Spleen (tissue), 11 donors: Measurements from ENCODE around the gene UGT1A4. TPM values are rescaled to one million over a fixed set of nuclear protein-coding genes. Genes with fewer than 3 reads are reported as not detected.

Experiments used
- DNase-seq: peaks from one replicate; pipeline ENCODE4 v3.0.0-alpha.2; 2020
- H3K27ac ChIP-seq, 8 donors: fragments of 200-600 bp; sonication (generic) in 7 of 8; 1 replicate in 4 of 8; 2 replicates in 4 of 8; pipeline versions ENCODE4 v1.5.0 to v1.8.0; 2016 to 2021; ENCODE audit warnings: inconsistent platforms in 4 of 8, mild to moderate bottlenecking in 4 of 8, moderate library complexity in 1 of 8
- H3K27me3 ChIP-seq, 7 donors: fragments of 200-600 bp; sonication (generic) in 6 of 7; replicated peaks in 1 of 7; 1 replicate in 4 of 7; 2 replicates in 3 of 7; pipeline versions ENCODE4 v1.5.0 to v1.8.0; 2016 to 2021; ENCODE audit warnings: inconsistent platforms in 3 of 7, mild to moderate bottlenecking in 1 of 7
- H3K36me3 ChIP-seq, 6 donors: fragments of 200-600 bp; sonication (generic) in 5 of 6; 1 replicate in 4 of 6; 2 replicates in 2 of 6; pipeline versions ENCODE4 v1.5.0 to v1.8.0; 2016 to 2021; ENCODE audit warnings: inconsistent platforms in 2 of 6
- H3K4me1 ChIP-seq, 6 donors: fragments of 200-600 bp; sonication (generic) in 5 of 6; 1 replicate in 3 of 6; 2 replicates in 3 of 6; pipeline versions ENCODE4 v1.5.0 to v1.8.0; 2016 to 2021; ENCODE audit warnings: inconsistent platforms in 3 of 6
- H3K4me3 ChIP-seq, 8 donors: fragments of 200-600 bp; sonication (generic) in 7 of 8; 1 replicate in 4 of 8; 2 replicates in 4 of 8; pipeline versions ENCODE4 v1.5.0 to v1.8.0; 2016 to 2021; ENCODE audit warnings: inconsistent platforms in 4 of 8, mild to moderate bottlenecking in 4 of 8, moderate library complexity in 2 of 8
- H3K9me3 ChIP-seq, 8 donors: fragments of 200-600 bp; sonication (generic) in 7 of 8; 1 replicate in 4 of 8; 2 replicates in 4 of 8; pipeline versions ENCODE4 v1.5.0 to v1.8.0; 2016 to 2021; ENCODE audit warnings: inconsistent platforms in 4 of 8
- POLR2A ChIP-seq, 3 donors: fragments of 450-650 bp; IDR thresholded peaks; one replicate each; pipeline ENCODE4 v1.5.1; 2017; ENCODE audit warnings: antibody characterized with exemption in 3 of 3, mild to moderate bottlenecking in 1 of 3
- POLR2AphosphoS5 ChIP-seq, 3 donors: sonication (generic); formaldehyde crosslinking; IDR thresholded peaks; one replicate each; pipeline ENCODE4 v1.5.1; 2017; ENCODE audit warnings: antibody characterized with exemption in 3 of 3
- WGBS, 5 donors: extraction: QIAGEN DNeasy Blood & Tissue Kit in 3 of 5; methylation state at CpG; one replicate each; pipeline versions ENCODE4 v1.1.5 to v1.1.7; 2013 to 2018; 5-methylcytosine and 5-hydroxymethylcytosine counted together
- intact Hi-C: fragments of 100-400 bp; cut with DNase I; formaldehyde crosslinking; loops from one replicate; pipeline ENCODE4 v1.15.0; 2023; ENCODE audit warnings: low total_unique reads
- polyA plus RNA-seq, 3 donors: library from polyadenylated mRNA; stranded (reverse); fragments of 200-250 nt; gene quantifications; one replicate each; pipeline ENCODE4 v1.2.1, GENCODE V29; 2013
- total RNA-seq, 7 donors: library from RNA; depleted of rRNA in 3 of 7; stranded (reverse); fragments of >200 nt in 3 of 7; fragmentation: NEBNext Ultra II Directional in 4 of 7; extraction: Animal tissue kit (Norgen Biotek cat#: 25700) in 4 of 7; gene quantifications; one replicate each; pipeline versions ENCODE4 v1.1.0 to v1.2.1, GENCODE V29; 2016 to 2021
- TF ChIP-seq, protein P1 (sequence below), 11 experiments: fragments of 200-600 bp in 7 of 11; fragments of 450-650 bp in 4 of 11; sonication (generic) in 4 of 11; IDR thresholded peaks in 8 of 11; conservative IDR thresholded peaks in 3 of 11; 1 replicate in 7 of 11; 2 replicates in 4 of 11; pipeline versions ENCODE4 v1.4.0 to v1.8.0; 2016 to 2021; ENCODE audit warnings: antibody characterized with exemption in 11 of 11, inconsistent platforms in 4 of 11, mild to moderate bottlenecking in 1 of 11
- donor health status: healthy with polysubstance abuse.
- donor health status: DM: no; HTN: no; CAD: no; lungs with moderate emphysema.
- donor health status: DM: no; HTN: no; CAD: no.
- donor health status: Bipolar disorder and iron deficiency.
- donor health status: healthy.
- donor health status: DM: no; HTN: no; CAD: no.
- donor health status: DM: yes; HTN: yes; CAD: no.

UGT1A4 gene
- total and polyA plus RNA-seq, 10 donors: not detected

DNA sequence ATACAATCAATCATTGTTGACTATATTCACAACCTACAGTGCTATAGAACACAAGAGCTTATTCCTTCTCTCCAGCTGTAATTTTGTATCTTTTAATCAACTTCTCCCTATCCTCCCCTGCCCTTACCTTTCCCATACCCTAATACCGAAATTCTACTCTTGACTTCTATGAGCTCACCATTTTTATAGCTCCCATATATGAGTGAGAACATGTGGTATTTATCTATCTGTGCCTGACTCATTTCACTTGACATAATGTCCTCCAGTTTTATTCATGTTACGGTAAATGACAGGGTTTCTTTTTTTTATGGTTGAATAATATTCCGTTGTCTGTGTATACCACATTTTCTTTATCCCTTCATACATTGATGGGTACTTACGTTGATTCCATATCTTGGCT lies 62.2 kb downstream of the UGT1A4 start:
- TF ChIP-seq POLR2A (IDR thresholded peaks at IDR 0.05) (no peak), POLR2AphosphoS5 (IDR thresholded peaks at IDR 0.05) (no peak)
- TF ChIP-seq, protein P1, sequence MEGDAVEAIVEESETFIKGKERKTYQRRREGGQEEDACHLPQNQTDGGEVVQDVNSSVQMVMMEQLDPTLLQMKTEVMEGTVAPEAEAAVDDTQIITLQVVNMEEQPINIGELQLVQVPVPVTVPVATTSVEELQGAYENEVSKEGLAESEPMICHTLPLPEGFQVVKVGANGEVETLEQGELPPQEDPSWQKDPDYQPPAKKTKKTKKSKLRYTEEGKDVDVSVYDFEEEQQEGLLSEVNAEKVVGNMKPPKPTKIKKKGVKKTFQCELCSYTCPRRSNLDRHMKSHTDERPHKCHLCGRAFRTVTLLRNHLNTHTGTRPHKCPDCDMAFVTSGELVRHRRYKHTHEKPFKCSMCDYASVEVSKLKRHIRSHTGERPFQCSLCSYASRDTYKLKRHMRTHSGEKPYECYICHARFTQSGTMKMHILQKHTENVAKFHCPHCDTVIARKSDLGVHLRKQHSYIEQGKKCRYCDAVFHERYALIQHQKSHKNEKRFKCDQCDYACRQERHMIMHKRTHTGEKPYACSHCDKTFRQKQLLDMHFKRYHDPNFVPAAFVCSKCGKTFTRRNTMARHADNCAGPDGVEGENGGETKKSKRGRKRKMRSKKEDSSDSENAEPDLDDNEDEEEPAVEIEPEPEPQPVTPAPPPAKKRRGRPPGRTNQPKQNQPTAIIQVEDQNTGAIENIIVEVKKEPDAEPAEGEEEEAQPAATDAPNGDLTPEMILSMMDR (IDR thresholded peaks at IDR 0.05 in 8 of 11, conservative IDR thresholded peaks at IDR 0.05 in 3 of 11): no peak
- no peaks in the 10 kb centered on the region for H3K4me1 ChIP-seq
- H3K4me3 ChIP-seq: no peak overlapping the region
- H3K9me3 ChIP-seq: peaks cover 0 to 18% (median 7%) of the 10 kb centered on the region in 8 donors
- intact Hi-C loops: no loop called here
- 89 to 93% (median 91%) methylated on average over 4 of the region's 4 CpGs for WGBS, 5 donors
- peaks cover 0 to 17% (median 0%) of the 10 kb centered on the region in 7 donors for H3K27me3 ChIP-seq
- no peaks in the 10 kb centered on the region for H3K36me3 ChIP-seq
- DNase-seq: no peak
- no peak overlapping the region for H3K27ac ChIP-seq

DNA sequence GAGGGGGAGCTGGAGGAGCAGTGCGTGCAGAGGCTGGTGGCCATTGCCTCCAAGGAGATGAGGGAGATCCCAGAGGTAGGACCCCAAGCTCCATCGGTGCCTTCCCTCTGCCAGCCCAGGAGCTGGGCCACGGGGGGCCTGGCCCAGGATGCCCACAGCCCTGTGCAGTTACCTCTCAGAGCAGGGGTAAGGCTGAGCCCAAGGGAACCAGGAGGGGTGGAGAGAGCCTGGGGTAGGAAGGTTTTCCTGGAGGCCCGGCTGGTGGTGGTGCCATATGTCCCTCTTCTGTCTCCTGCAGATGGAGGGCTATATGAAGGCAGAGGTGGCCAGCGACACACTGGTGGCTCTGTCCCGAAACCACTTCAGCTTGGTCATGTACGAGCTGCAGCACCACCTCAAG lies 71.0 kb downstream of the UGT1A4 start:
- TF ChIP-seq POLR2A (IDR thresholded peaks at IDR 0.05) (no peak), POLR2AphosphoS5 (IDR thresholded peaks at IDR 0.05) (no peak)
- TF ChIP-seq, protein P1 (IDR thresholded peaks at IDR 0.05 in 8 of 11, conservative IDR thresholded peaks at IDR 0.05 in 3 of 11): no peak
- intact Hi-C loops: no loop called here
- Histone ChIP-seq H3K27me3 (peaks cover 0 to 28% (median 0%) of the 10 kb centered on the region in 7 donors), H3K9me3 (no peaks in the 10 kb centered on the region), H3K4me3 (no peak overlapping the region), H3K27ac (no peak overlapping the region), H3K4me1 (no peaks in the 10 kb centered on the region), H3K36me3 (no peaks in the 10 kb centered on the region)
- 82 to 95% (median 90%) methylated on average over 6 to 7 of the region's 7 CpGs for WGBS, 5 donors
- peak; percentile 50 for DNase-seq

DNA sequence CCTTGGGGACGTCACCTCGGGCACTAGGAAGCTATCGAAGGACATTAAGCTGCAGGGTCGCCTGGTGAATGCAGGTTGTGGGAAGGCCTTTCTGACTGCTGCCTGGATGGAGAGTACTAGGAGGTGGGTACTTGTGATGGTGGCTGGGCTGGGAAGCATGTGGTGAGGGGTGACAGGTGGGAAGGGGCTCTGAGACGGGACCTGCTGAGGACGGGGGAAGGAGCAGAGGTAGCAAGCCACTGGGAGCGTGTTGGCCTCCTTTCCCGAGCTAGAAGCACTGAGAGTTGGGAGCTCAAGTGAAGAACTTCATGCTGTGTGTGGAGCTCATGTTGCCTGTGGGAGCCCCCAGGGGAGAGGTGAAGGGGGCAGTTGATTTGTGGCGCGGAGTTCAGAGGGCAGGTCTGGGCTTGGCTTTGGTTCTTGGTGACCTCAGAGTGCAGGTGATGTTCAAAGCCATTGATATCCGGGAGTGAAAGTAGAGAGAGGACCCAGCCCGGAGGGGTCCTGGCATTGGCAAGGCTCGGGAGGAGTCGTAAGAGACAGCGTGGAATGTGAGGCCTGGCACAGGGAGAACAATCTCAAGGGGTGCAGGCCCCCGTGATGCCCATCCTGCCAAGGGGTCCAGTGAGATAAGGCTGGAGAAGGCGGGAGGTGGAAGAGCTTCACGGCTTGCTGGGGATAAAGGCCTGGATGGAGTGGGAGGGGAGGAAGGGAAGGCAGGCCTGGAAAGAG lies 72.8 kb downstream of the UGT1A4 start:
- 85 to 90% (median 87%) methylated on average over 18 of the region's 18 CpGs for WGBS, 5 donors
- Histone ChIP-seq H3K4me3 (no peak overlapping the region), H3K4me1 (no peaks in the 10 kb centered on the region), H3K36me3 (no peaks in the 10 kb centered on the region), H3K9me3 (no peaks in the 10 kb centered on the region), H3K27me3 (peaks cover 0 to 14% (median 0%) of the 10 kb centered on the region in 7 donors), H3K27ac (no peak overlapping the region)
- intact Hi-C loops: no loop called here
- no peak for TF ChIP-seq POLR2AphosphoS5 (IDR thresholded peaks at IDR 0.05)
- TF ChIP-seq, protein P1 (IDR thresholded peaks at IDR 0.05 in 8 of 11, conservative IDR thresholded peaks at IDR 0.05 in 3 of 11): no peak
- TF ChIP-seq POLR2A (IDR thresholded peaks at IDR 0.05): no peak
- DNase-seq: peak; percentile 41

DNA sequence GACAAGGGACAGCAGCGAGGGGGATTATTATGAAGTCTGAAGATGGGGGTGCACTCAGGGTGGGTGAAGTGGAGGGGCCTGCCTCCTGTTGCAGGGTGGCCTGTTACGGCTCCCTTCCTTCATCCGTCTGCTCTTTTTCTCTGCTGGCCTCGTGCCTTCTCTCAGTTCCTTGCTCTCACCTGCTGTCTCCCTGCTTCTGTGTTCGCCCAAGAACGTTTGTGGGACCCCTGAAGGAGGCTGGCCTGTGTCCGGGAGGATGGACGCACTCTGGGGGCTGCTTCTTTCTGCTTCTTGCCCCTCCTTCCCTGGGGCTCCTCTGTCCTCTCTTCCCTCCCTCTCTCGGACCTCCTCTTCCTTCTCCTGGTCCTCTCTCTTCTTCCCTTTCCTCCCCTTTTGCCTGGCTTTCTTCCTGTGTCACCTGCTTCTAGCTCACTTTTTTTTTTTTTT lies 73.4 kb downstream of the UGT1A4 start:
- no peak for TF ChIP-seq POLR2AphosphoS5 (IDR thresholded peaks at IDR 0.05)
- no peak for TF ChIP-seq POLR2A (IDR thresholded peaks at IDR 0.05)
- TF ChIP-seq, protein P1 (IDR thresholded peaks at IDR 0.05 in 8 of 11, conservative IDR thresholded peaks at IDR 0.05 in 3 of 11): no peak
- H3K27ac ChIP-seq: no peak overlapping the region

More for the DNA sequence above, 73.4 kb downstream of the UGT1A4 start:
- DNase-seq: peak; percentile 48
- intact Hi-C loops: no loop called here
- no peak overlapping the region for H3K4me3 ChIP-seq
- peaks cover 0 to 14% (median 0%) of the 10 kb centered on the region in 7 donors for H3K27me3 ChIP-seq
- no peaks in the 10 kb centered on the region for H3K36me3 ChIP-seq
- 76 to 89% (median 80%) methylated on average over 9 of the region's 9 CpGs for WGBS, 5 donors
- no peaks in the 10 kb centered on the region for H3K4me1 ChIP-seq
- no peaks in the 10 kb centered on the region for H3K9me3 ChIP-seq
